GM21528 (cell line): Measurements from ENCODE around the gene CCRL2.
"Not testable (repeated sequence)": the region's sequence is repeated elsewhere in the genome, so short reads cannot be mapped to it uniquely, and the experiment has no call there.

Source experiments
- ATAC-seq: cut with Tn5 transposase; IDR thresholded peaks from one replicate; pipeline ENCODE4 v1.9.1; 2021; ENCODE audit warnings: mild to moderate bottlenecking, moderate library complexity; ENCODE audit not compliant: unreplicated experiment, low FRiP score

Gene CCRL2

GRCh38 chr3:46427404-46427803 is 20.3 kb downstream of the CCRL2 start:
- ATAC-seq: not testable (repeated sequence)

- no peak for ATAC-seq
These were observed 21.1 kb downstream of the CCRL2 start for GRCh38 chr3:46427916-46428833.

- ATAC-seq: no peak
These were observed 22.2 kb downstream of the CCRL2 start for GRCh38 chr3:46429250-46429649.

- no peak for ATAC-seq
These were observed 22.6 kb downstream of the CCRL2 start for GRCh38 chr3:46429671-46430070.

GRCh38 chr3:46430879-46431278 is 23.8 kb downstream of the CCRL2 start:
- not testable (repeated sequence) for ATAC-seq

- not testable (repeated sequence) for ATAC-seq
These were observed 24.8 kb downstream of the CCRL2 start for GRCh38 chr3:46431905-46432304.

- ATAC-seq: not testable (repeated sequence)
These were observed 26.1 kb downstream of the CCRL2 start for GRCh38 chr3:46433118-46433517.

- ATAC-seq: no peak
These were observed 26.8 kb downstream of the CCRL2 start for GRCh38 chr3:46433841-46434240.

- no peak for ATAC-seq
These were observed 28.1 kb downstream of the CCRL2 start for GRCh38 chr3:46435081-46435726.

- ATAC-seq: no peak
These were observed 31.8 kb downstream of the CCRL2 start for GRCh38 chr3:46438831-46439230.

- peak; percentile 60 for ATAC-seq
These were observed 33.7 kb downstream of the CCRL2 start for GRCh38 chr3:46440531-46441294.

- ATAC-seq: no peak
These were observed 35.8 kb downstream of the CCRL2 start for GRCh38 chr3:46442576-46443530.

GRCh38 chr3:46447228-46447985 is 40.3 kb downstream of the CCRL2 start:
- no peak for ATAC-seq

GRCh38 chr3:46448721-46449120 is 41.7 kb downstream of the CCRL2 start:
- no peak for ATAC-seq

- no peak for ATAC-seq
These were observed 42.9 kb downstream of the CCRL2 start for GRCh38 chr3:46449755-46450552.

- no peak for ATAC-seq
These were observed 46.6 kb downstream of the CCRL2 start for GRCh38 chr3:46453526-46454208.

GRCh38 chr3:46454209-46454595 is 47.1 kb downstream of the CCRL2 start:
- no peak for ATAC-seq

- no peak for ATAC-seq
These were observed 47.5 kb downstream of the CCRL2 start for GRCh38 chr3:46454606-46455005.
